ENCODE results near the gene ALCAM. TPM values are rescaled to one million over a fixed set of nuclear protein-coding genes. Genes with fewer than 3 reads are reported as not detected.

The ALCAM gene
- polyA plus RNA-seq, 1 experiment = 275 TPM

GRCh38 chr3:105414841-105415240 lies 48.1 kb downstream of the ALCAM start:
- no peak for TF ChIP-seq CTCF (IDR thresholded peaks at IDR 0.05; ENCODE audit: low read depth, low read length)
- CTCF ChIA-PET = interaction anchor here (1.1 kb wide), 1 partner anchor 10 kb away, joined by 4 read pairs; no protein-coding TSS in a partner anchor
- no peaks in the 10 kb centered on the region for H3K27me3 ChIP-seq (ENCODE audit: control insufficient read depth, insufficient read depth, low read length)
- H3K4me3 ChIP-seq (ENCODE audit: low read depth, low read length) = no peak overlapping the region
- no peak overlapping the region for H3K27ac ChIP-seq (ENCODE audit: low read depth, low read length)
- H3K9me3 ChIP-seq (ENCODE audit: control insufficient read depth, insufficient read depth, low read length) = no peaks in the 10 kb centered on the region
- POLR2A ChIA-PET = no interaction called here
- DNase-seq (ENCODE audit: low read depth, low spot score) = no peak

GRCh38 chr3:105415951-105416350 lies 49.2 kb downstream of the ALCAM start:
- H3K27ac ChIP-seq (ENCODE audit: low read depth, low read length) = no peak overlapping the region
- H3K27me3 ChIP-seq (ENCODE audit: control insufficient read depth, insufficient read depth, low read length) = no peaks in the 10 kb centered on the region
- DNase-seq (ENCODE audit: low read depth, low spot score) = no peak
- H3K4me3 ChIP-seq (ENCODE audit: low read depth, low read length) = no peak overlapping the region
- no peak for TF ChIP-seq CTCF (IDR thresholded peaks at IDR 0.05; ENCODE audit: low read depth, low read length)
- H3K9me3 ChIP-seq (ENCODE audit: control insufficient read depth, insufficient read depth, low read length) = no peaks in the 10 kb centered on the region
- ChIA-PET CTCF (interaction anchor here (1.0 to 1.5 kb wide), 3 partner anchors 18 to 1143 kb away, joined by 3 to 4 read pairs (median 3); no protein-coding TSS in a partner anchor), POLR2A (no interaction called here)

- no peak overlapping the region for H3K4me3 ChIP-seq (ENCODE audit: low read depth, low read length)
- POLR2A ChIA-PET = no interaction called here
- H3K27ac ChIP-seq (ENCODE audit: low read depth, low read length) = no peak overlapping the region
- CTCF ChIA-PET = interaction anchor here (0.8 kb wide), 1 partner anchor 10 kb away, joined by 4 read pairs; no protein-coding TSS in a partner anchor
- no peaks in the 10 kb centered on the region for H3K9me3 ChIP-seq (ENCODE audit: control insufficient read depth, insufficient read depth, low read length)
- DNase-seq (ENCODE audit: low read depth, low spot score) = no peak
- no peak for TF ChIP-seq CTCF (IDR thresholded peaks at IDR 0.05; ENCODE audit: low read depth, low read length)
- no peaks in the 10 kb centered on the region for H3K27me3 ChIP-seq (ENCODE audit: control insufficient read depth, insufficient read depth, low read length)
Observed at GRCh38 chr3:105417525-105418289, 51.0 kb downstream of the ALCAM start.

- POLR2A ChIA-PET = interaction anchor here (0.6 kb wide), 1 partner anchor 26 kb away, joined by 4 read pairs; no protein-coding TSS in a partner anchor
- Histone ChIP-seq H3K27ac (ENCODE audit: low read depth, low read length) (no peak overlapping the region), H3K27me3 (ENCODE audit: control insufficient read depth, insufficient read depth, low read length) (no peaks in the 10 kb centered on the region), H3K9me3 (ENCODE audit: control insufficient read depth, insufficient read depth, low read length) (no peaks in the 10 kb centered on the region), H3K4me3 (ENCODE audit: low read depth, low read length) (no peak overlapping the region)
- CTCF ChIA-PET = no interaction called here
- DNase-seq (ENCODE audit: low read depth, low spot score) = no peak
- no peak for TF ChIP-seq CTCF (IDR thresholded peaks at IDR 0.05; ENCODE audit: low read depth, low read length)
Observed at GRCh38 chr3:105422645-105423044, 55.9 kb downstream of the ALCAM start.

- no peak for DNase-seq (ENCODE audit: low read depth, low spot score)
- no peak for TF ChIP-seq CTCF (IDR thresholded peaks at IDR 0.05; ENCODE audit: low read depth, low read length)
- no peaks in the 10 kb centered on the region for H3K9me3 ChIP-seq (ENCODE audit: control insufficient read depth, insufficient read depth, low read length)
- ChIA-PET POLR2A (interaction anchor here (0.6 kb wide), 2 partner anchors 27 to 97 kb away, joined by 4 to 10 read pairs; no protein-coding TSS in a partner anchor), CTCF (no interaction called here)
- H3K27ac ChIP-seq (ENCODE audit: low read depth, low read length) = no peak overlapping the region
- H3K4me3 ChIP-seq (ENCODE audit: low read depth, low read length) = no peak overlapping the region
- no peaks in the 10 kb centered on the region for H3K27me3 ChIP-seq (ENCODE audit: control insufficient read depth, insufficient read depth, low read length)
Observed at GRCh38 chr3:105423397-105423796, 56.7 kb downstream of the ALCAM start.
